NCI-H2171 (cell line): ENCODE results near the gene CHCHD3.
"Not testable (repeated sequence)": the region's sequence is repeated elsewhere in the genome, so short reads cannot be mapped to it uniquely, and the experiment has no call there.

Experiments
- DNase-seq: peaks from one replicate; lab custom pipeline; 2025; lab: John Stamatoyannopoulos, UW

The CHCHD3 gene

GRCh38 chr7:133044722-133045473 lies 37.0 kb downstream of the CHCHD3 start:
- DNase-seq, result no peak

DNA sequence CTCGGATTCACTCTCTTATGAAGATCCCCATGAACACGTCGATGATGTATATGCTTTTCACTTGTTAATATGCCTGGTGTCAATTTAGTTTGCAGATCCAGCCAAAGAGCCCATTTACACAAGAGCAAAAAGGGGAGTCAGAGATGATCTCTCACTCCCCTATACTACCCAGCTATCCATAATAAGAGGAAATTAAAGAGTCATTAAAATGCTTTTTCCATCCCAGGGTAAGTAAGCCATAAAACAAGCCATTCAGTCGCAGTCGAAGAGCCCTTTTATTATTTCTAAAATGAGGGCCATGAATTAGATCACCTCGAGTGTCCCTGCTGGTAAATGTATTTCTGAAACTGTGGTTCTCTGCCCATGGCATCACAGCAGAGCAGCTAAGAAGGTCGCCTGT lies 41.2 kb downstream of the CHCHD3 start:
- DNase-seq, result no peak

GRCh38 chr7:133040178-133040577 lies 41.7 kb downstream of the CHCHD3 start:
- DNase-seq, result no peak

GRCh38 chr7:133039614-133040013 lies 42.3 kb downstream of the CHCHD3 start:
- DNase-seq, result no peak

- DNase-seq, result no peak
Observed at GRCh38 chr7:133036289-133036688, 45.6 kb downstream of the CHCHD3 start.

DNA sequence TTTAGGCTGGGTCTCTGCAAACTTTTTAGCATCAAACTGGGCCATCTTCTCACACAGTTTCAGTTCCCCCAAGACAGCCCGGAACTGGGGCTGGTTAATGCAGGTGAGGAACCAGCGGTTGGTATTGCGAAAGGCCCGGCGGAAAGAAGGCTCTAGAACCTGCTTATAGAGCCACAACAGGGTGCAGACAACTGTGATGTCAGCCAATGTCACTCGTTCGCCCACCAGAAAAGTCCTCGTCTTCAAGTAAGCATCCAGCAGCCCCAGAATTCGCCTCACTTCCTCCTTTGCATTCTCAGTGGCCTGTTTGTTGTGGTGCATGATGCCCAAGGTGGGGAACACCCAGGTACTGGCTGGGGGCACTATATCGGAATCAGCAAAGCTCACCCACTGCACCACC lies 46.6 kb downstream of the CHCHD3 start:
- DNase-seq, result not testable (repeated sequence)

DNA sequence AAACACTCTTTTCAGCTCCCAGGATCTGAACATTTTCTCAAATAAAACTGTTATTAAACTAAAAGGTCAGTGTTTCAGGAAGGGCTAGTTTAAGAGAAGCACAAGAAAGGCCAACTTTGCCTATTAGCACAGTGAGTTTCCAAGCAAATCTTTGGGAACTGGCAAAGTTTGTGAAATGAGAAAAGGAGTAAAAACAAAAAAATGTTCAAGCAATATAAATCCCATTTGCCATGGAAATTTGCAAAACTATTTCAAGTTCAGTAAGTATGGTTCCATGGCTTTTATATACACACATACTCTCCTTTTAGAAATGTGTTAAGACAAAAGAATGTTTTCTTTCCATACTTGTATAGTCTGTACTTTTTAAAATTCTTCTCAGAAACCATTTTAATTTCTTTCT lies 51.5 kb downstream of the CHCHD3 start:
- DNase-seq, result no peak

DNA sequence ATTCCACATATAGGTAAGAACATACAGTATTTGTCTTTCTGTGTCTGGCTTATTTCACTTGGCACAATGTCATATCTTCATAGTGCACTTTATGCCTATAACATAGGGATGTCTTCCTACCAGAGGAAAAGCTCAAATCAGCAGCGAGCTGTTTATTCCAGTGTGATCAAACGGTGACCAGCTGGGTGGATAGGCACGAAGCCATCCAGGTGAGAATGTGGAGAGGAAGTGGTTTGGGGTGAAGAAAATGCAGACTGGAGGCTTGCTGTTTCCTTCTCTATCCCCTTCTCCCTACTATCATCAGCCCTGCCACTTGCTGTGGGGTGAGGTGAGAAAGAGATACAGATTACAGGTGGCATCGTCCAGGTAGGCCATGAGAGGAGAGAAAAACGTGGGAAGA lies 52.4 kb downstream of the CHCHD3 start:
- no peak for DNase-seq

DNA sequence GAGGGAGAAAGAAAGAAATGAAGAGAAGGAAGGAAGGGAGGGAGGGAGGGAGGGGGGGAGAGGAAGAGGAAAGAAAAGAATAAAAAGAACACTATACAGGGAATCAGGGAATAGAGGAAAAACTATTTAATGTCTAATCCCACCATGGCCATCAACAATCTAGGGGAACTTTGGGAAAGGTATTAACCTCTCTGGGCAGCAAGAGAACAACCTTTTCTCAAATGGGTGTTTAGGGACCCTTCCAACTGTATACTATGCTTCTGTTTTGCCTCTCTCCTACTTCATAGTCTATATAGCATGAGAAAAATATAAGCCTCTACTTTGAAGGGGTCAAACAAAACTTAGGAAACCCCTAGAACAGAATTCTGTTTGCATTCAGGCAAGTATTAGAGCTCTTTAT lies 54.5 kb downstream of the CHCHD3 start:
- DNase-seq, result no peak

GRCh38 chr7:133026210-133026859 lies 55.6 kb downstream of the CHCHD3 start:
- DNase-seq, result no peak

GRCh38 chr7:133025056-133025455 lies 56.8 kb downstream of the CHCHD3 start:
- no peak for DNase-seq

- no peak for DNase-seq
Observed at GRCh38 chr7:133024596-133024995, 57.3 kb downstream of the CHCHD3 start.

DNA sequence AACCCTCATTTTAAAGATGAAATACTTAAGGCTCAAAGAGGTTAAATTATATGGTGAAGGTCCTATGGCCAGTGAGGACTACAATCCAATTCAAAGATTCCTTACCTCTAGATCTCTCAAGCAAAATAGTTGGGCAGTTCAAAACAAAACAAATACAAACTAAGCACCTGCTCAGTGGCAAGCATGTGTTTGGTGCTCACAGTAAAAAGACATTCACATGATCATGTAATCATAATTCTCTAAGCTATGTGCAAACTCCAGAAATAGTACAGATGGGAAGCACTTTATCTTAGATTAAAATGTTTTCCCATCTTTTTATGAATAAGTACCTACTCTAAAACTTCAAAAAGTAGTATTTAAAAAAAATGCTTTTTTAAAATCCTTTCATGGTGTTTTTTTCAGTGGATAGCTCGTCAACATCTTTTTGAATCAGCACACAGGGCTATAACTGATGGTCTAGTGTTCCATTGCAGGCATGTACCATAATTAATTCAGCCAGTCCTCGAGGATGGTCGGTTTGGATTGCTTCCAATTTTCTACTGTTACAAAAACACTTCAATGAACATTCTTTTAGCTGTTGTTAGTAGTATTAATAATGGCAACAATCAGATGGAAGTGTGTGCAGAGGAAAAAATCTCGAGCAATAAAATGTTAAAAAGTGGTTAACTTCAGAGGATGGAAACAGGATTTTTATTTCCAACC lies 58.4 kb downstream of the CHCHD3 start:
- peak; percentile 18 for DNase-seq

DNA sequence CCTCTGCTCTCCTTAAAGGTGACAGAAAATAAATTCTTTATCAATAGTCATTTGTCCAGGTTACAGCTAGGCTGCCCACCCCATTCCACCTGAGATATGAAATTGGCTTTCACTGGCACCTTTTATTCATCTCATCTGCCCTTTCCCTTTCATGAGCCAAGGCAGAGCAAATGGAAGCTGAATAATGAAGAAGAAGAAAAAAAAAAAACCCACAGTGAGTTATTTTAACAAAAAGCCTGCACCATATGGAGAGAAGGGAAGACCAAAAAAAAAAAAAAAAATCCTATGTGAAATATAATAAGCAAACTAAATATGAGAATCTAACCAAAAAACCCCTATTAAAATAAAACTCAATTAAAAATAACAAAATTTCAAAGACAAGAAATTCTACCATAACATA lies 59.2 kb downstream of the CHCHD3 start:
- DNase-seq, result peak; percentile 77

DNA sequence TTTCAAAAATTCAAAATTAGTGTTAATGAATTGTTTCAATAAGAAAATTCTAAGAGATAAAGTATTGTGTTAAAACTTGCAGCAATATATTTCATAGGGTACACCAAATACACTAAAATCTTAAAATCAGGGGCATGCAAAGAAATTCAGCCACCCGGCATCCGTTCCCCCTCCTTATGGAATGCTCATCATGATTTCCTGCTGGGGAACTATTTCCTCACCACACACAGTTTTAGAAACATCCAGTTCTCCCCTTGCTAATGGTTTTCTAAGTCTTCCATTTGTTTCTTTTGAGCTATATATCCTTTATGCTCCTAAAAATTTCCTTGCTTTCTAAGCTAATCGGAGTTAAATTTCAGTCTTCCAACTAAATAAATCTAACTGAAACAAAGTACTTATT lies 60.7 kb downstream of the CHCHD3 start:
- no peak for DNase-seq

DNA sequence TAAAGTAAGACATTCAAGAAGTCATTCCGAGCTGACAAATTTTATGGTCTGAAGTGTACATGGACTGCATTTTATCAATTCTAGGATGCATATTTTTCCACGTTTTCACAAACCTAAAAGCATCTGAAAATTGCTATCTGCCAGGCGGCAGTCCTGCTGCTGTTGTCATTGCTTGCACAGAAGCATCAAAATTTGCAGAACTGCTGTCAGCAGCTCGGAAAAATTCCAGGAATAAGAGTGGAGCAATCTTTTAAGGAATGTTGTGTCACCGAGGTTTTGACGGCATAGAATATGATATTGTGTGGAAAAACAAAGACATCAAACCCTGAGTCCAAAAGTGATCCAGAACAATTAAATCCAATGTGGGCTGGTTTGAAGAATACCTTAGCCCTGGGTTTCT lies 61.4 kb downstream of the CHCHD3 start:
- no peak for DNase-seq

GRCh38 chr7:133019590-133019989 lies 62.3 kb downstream of the CHCHD3 start:
- no peak for DNase-seq

GRCh38 chr7:133016604-133017003 lies 65.3 kb downstream of the CHCHD3 start:
- DNase-seq, result no peak

GRCh38 chr7:133015888-133016287 lies 66.0 kb downstream of the CHCHD3 start:
- no peak for DNase-seq

DNA sequence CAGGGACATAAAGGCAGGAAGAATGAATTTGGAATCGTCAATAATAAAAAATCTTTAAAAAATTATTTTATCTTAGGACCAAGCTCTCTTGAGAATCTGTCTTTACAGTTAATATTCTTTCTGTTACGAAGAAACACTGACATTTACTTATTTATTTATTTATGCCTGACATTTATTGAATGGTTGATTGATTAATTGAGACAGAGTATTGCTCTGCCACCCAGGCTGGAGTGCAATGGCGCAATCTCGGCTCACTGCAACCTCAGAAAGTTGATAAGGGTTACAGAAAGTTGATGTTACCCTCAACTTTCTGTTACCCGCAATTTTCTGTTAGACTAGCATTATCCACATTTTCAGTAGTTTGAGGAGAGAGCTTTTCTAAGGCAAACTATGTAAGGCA lies 70.1 kb downstream of the CHCHD3 start:
- no peak for DNase-seq

DNA sequence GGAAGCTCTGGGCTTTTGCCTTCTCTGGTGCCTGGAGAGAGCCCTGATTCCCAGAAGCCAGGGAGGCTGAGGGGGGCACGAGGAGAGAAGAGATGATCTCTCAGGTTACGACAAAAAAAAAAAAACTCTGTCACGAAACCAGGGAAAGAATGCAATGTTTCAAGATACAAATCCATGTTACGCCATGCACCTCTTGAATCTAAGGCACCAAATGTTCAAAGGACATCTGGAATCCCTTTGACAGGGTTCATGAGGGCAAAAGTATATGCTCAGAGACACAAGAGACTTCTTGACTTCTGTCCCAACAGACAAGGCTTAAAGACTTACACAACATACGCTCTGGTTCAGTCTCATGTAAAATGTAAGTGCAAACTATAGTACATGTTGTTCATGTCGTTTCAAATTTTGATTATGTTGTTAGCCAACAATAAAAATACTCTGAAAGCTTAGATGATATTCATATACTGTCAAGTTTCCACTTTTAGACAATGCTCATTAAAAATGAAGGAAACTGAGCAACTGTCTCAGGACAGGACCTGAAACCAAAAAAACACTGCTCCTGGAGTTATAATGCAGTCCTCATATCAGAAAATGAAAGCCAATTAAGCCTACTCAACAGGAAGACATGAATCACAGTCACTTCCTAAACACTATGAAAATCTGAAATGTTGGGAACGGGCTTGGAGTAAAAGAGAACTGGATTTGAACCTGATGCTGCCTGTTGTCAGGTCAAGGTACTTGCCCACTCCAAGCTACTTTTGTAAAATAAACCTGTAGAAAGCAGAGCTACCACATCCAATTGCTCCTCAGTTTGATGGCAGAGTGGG lies 72.3 kb downstream of the CHCHD3 start:
- DNase-seq, result no peak

DNA sequence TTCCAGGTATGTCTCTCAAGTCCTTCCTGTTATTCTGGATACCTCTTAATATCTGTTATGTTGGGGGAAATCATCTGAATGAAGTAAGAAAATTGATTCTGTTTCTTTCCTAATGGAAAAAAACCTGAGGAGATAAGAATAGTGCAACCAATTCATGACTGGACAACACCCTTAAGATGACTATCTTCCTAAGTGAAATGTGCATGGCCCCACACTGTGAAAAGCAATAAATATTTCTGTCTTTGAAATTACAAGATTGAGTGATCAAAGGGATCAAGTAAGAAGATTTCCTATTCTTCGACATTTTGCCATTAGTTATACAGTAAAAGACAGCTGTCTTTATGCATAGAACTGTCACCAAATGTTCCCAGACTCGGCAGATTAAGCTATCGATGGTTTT lies 73.9 kb downstream of the CHCHD3 start:
- no peak for DNase-seq
